ENCODE data around the gene MORF4L1.

MORF4L1 gene

GRCh38 chr15:78921517-78921916 is 48.8 kb downstream of the MORF4L1 start:
- H3K4me3 ChIP-seq (ENCODE audit: insufficient read depth, low read length, poor library complexity, severe bottlenecking): no peak overlapping the region
- H3K36me3 ChIP-seq (ENCODE audit: low read length): peaks cover 6% of the 10 kb centered on the region; the same call in 1 of the 2 replicates
- TF ChIP-seq, protein P1, sequence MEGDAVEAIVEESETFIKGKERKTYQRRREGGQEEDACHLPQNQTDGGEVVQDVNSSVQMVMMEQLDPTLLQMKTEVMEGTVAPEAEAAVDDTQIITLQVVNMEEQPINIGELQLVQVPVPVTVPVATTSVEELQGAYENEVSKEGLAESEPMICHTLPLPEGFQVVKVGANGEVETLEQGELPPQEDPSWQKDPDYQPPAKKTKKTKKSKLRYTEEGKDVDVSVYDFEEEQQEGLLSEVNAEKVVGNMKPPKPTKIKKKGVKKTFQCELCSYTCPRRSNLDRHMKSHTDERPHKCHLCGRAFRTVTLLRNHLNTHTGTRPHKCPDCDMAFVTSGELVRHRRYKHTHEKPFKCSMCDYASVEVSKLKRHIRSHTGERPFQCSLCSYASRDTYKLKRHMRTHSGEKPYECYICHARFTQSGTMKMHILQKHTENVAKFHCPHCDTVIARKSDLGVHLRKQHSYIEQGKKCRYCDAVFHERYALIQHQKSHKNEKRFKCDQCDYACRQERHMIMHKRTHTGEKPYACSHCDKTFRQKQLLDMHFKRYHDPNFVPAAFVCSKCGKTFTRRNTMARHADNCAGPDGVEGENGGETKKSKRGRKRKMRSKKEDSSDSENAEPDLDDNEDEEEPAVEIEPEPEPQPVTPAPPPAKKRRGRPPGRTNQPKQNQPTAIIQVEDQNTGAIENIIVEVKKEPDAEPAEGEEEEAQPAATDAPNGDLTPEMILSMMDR (IDR thresholded peaks at IDR 0.05; ENCODE audit: insufficient read depth, low read length, poor library complexity, severe bottlenecking): no peak
- TF ChIP-seq EZH2phosphoT487 (conservative IDR thresholded peaks at IDR 0.05; ENCODE audit: low read length): no peak
- no peak overlapping the region for H2AFZ ChIP-seq (ENCODE audit: low read depth, low read length, severe bottlenecking)
- H3K27me3 ChIP-seq (ENCODE audit: low read length): no peaks in the 10 kb centered on the region
- no peak overlapping the region for H3K9ac ChIP-seq (ENCODE audit: low read length)
- H3F3A ChIP-seq (ENCODE audit: insufficient read depth): no peaks in the 10 kb centered on the region
- H3K9me2 ChIP-seq (replicated peaks; ENCODE audit: insufficient read depth, low read length): no peaks in the 10 kb centered on the region
- H3K4me2 ChIP-seq (ENCODE audit: low read depth, low read length, poor library complexity, severe bottlenecking): no peak overlapping the region
- no peaks in the 10 kb centered on the region for H3K9me3 ChIP-seq (ENCODE audit: insufficient read depth, low read length)
- no peaks in the 10 kb centered on the region for H4K20me1 ChIP-seq (ENCODE audit: low read depth, low read length)
- H3K79me2 ChIP-seq (ENCODE audit: insufficient read depth, low read length): no peaks in the 10 kb centered on the region
- no peak overlapping the region for H3K27ac ChIP-seq (ENCODE audit: low read depth, low read length)

GRCh38 chr15:78921940-78922339 is 49.2 kb downstream of the MORF4L1 start:
- Histone ChIP-seq H3F3A (ENCODE audit: insufficient read depth) (no peaks in the 10 kb centered on the region), H3K27me3 (ENCODE audit: low read length) (no peaks in the 10 kb centered on the region), H2AFZ (ENCODE audit: low read depth, low read length, severe bottlenecking) (no peak overlapping the region), H3K9ac (ENCODE audit: low read length) (no peak overlapping the region), H4K20me1 (ENCODE audit: low read depth, low read length) (no peaks in the 10 kb centered on the region), H3K4me3 (ENCODE audit: insufficient read depth, low read length, poor library complexity, severe bottlenecking) (no peak overlapping the region), H3K36me3 (ENCODE audit: low read length) (peaks cover 6% of the 10 kb centered on the region; the same call in 1 of the 2 replicates), H3K79me2 (ENCODE audit: insufficient read depth, low read length) (no peaks in the 10 kb centered on the region), H3K9me3 (ENCODE audit: insufficient read depth, low read length) (no peaks in the 10 kb centered on the region), H3K4me2 (ENCODE audit: low read depth, low read length, poor library complexity, severe bottlenecking) (no peak overlapping the region), H3K27ac (ENCODE audit: low read depth, low read length) (no peak overlapping the region), H3K9me2 (replicated peaks; ENCODE audit: insufficient read depth, low read length) (no peaks in the 10 kb centered on the region)
- no peak for TF ChIP-seq EZH2phosphoT487 (conservative IDR thresholded peaks at IDR 0.05; ENCODE audit: low read length)
- TF ChIP-seq, protein P1 (IDR thresholded peaks at IDR 0.05; ENCODE audit: insufficient read depth, low read length, poor library complexity, severe bottlenecking): no peak

DNA sequence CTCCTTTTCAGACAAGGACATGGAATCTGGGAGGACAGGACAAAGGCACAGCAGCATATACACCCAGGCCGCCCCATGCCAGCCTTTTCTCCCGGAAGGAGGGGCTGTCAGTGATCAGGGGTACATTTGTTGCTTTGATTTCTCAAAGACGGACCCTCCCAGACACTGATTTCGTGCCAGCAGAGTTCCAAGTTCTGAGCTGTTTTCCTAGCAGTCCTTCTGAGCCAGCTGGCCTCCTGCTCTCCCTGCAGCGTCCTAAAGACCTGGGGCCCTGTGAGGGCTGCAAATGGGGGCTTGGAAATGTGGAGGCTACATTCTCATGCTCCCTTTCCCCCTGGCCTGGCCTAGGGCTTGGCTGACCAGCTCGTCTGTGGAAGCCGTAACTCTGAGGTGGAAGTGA is 49.8 kb downstream of the MORF4L1 start:
- no peak for TF ChIP-seq EZH2phosphoT487 (conservative IDR thresholded peaks at IDR 0.05; ENCODE audit: low read length)
- TF ChIP-seq, protein P1 (IDR thresholded peaks at IDR 0.05; ENCODE audit: insufficient read depth, low read length, poor library complexity, severe bottlenecking): no peak
- H3K9ac ChIP-seq (ENCODE audit: low read length): no peak overlapping the region
- no peaks in the 10 kb centered on the region for H4K20me1 ChIP-seq (ENCODE audit: low read depth, low read length)

More for the DNA sequence above, 49.8 kb downstream of the MORF4L1 start:
- Histone ChIP-seq H3K9me3 (ENCODE audit: insufficient read depth, low read length) (no peaks in the 10 kb centered on the region), H3K4me3 (ENCODE audit: insufficient read depth, low read length, poor library complexity, severe bottlenecking) (no peak overlapping the region), H3F3A (ENCODE audit: insufficient read depth) (no peaks in the 10 kb centered on the region), H3K79me2 (ENCODE audit: insufficient read depth, low read length) (no peaks in the 10 kb centered on the region), H3K4me2 (ENCODE audit: low read depth, low read length, poor library complexity, severe bottlenecking) (no peak overlapping the region), H3K27ac (ENCODE audit: low read depth, low read length) (no peak overlapping the region), H2AFZ (ENCODE audit: low read depth, low read length, severe bottlenecking) (no peak overlapping the region), H3K27me3 (ENCODE audit: low read length) (no peaks in the 10 kb centered on the region), H3K9me2 (replicated peaks; ENCODE audit: insufficient read depth, low read length) (no peaks in the 10 kb centered on the region), H3K36me3 (ENCODE audit: low read length) (peaks cover 6% of the 10 kb centered on the region; the same call in 1 of the 2 replicates)

Measured in SU-DHL-6 (cell line).